Parathyroid adenoma (tissue), 2 donors: ENCODE results near the gene IP6K1.

Experiments used
- H2AFZ ChIP-seq: fragments of 300-600 bp; sonication (generic); one replicate; pipeline ENCODE4 v1.7.0; 2017; ENCODE audit warnings: antibody characterized with exemption, mild to moderate bottlenecking
- H3K27ac ChIP-seq: fragments of 300-600 bp; sonication (generic); one replicate; pipeline ENCODE4 v1.7.0; 2017
- H3K27me3 ChIP-seq: fragments of 300-600 bp; sonication (generic); one replicate; pipeline ENCODE4 v1.7.0; 2017; ENCODE audit warnings: low read length; ENCODE audit not compliant: control insufficient read depth, insufficient read depth
- H3K36me3 ChIP-seq: fragments of 300-600 bp; sonication (generic); one replicate; pipeline ENCODE4 v1.7.0; 2017; ENCODE audit warnings: low read length; ENCODE audit not compliant: control insufficient read depth, insufficient read depth
- H3K4me1 ChIP-seq: fragments of 300-600 bp; sonication (generic); one replicate; pipeline ENCODE4 v1.7.0; 2017; ENCODE audit warnings: control low read depth
- H3K4me2 ChIP-seq: fragments of 300-600 bp; sonication (generic); one replicate; pipeline ENCODE4 v1.7.0; 2017; ENCODE audit warnings: low read length
- H3K4me3 ChIP-seq: fragments of 300-600 bp; sonication (generic); one replicate; pipeline ENCODE4 v1.7.0; 2017; ENCODE audit warnings: low read depth, low read length
- H3K79me2 ChIP-seq: fragments of 300-600 bp; sonication (generic); one replicate; pipeline ENCODE4 v1.7.0; 2017; ENCODE audit warnings: control low read depth
- H3K9ac ChIP-seq: fragments of 300-600 bp; sonication (generic); one replicate; pipeline ENCODE4 v1.7.0; 2017; ENCODE audit warnings: mild to moderate bottlenecking
- H3K9me3 ChIP-seq: fragments of 300-600 bp; sonication (generic); one replicate; pipeline ENCODE4 v1.7.0; 2017; ENCODE audit warnings: low read length; ENCODE audit not compliant: control insufficient read depth
- CTCF ChIP-seq: fragments of 300-600 bp; sonication (generic); IDR thresholded peaks from one replicate; pipeline ENCODE4 v1.7.0; 2017; ENCODE audit warnings: antibody characterized with exemption, mild to moderate bottlenecking
- donor health status: primary hyperparathyroidism.

Gene IP6K1

DNA sequence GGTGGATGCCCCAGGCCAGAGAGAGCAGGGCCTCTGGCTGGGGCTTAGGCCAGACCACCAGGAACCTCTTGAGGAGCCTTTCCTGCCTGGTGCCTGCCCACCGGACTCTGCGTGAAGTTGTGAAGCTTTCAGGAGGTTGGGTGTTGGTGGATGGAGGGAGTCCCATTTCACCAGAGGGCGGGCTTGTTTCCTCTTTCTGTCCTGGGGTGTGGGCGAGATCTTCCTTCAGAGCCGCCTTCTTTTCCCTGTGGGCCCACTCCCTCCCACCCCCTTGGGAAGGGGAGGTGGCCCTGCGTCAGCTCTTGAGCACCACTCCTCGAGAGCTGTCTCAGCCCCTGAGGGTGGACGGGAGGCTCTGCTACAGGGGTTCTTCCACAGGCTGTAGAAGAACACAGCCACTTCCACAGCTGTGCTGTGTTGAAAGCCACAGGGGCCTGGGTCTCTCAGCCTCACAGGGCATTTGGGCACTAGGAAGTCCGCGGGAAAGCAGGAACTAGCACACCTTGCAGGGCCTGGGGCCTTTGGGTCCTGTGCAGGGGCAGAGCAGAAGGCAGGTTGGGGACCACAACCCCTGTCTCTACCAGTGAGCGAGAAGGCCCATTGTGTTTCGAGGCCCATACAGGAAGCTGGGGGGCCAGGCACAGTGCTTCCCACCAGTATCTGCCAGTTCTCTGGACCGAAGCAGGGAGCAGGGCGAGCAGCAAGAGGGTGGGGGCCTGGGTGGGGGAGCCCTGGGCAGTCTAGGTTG is 69.0 kb downstream of the IP6K1 start:
- peaks cover 13% of the 10 kb centered on the region for H3K4me1 ChIP-seq
- H3K4me3 ChIP-seq = no peak overlapping the region
- no peak overlapping the region for H2AFZ ChIP-seq
- no peaks in the 10 kb centered on the region for H3K79me2 ChIP-seq
- no peak overlapping the region for H3K27ac ChIP-seq
- H3K9me3 ChIP-seq = no peaks in the 10 kb centered on the region
- no peak overlapping the region for H3K4me2 ChIP-seq
- no peak overlapping the region for H3K9ac ChIP-seq
- no peak for TF ChIP-seq CTCF
- H3K27me3 ChIP-seq = no peaks in the 10 kb centered on the region
- no peaks in the 10 kb centered on the region for H3K36me3 ChIP-seq

- Histone ChIP-seq H3K27ac (no peak overlapping the region), H3K9me3 (no peaks in the 10 kb centered on the region), H3K27me3 (no peaks in the 10 kb centered on the region), H3K4me3 (no peak overlapping the region), H3K4me2 (no peak overlapping the region), H3K4me1 (peaks cover 13% of the 10 kb centered on the region), H3K9ac (no peak overlapping the region), H3K36me3 (no peaks in the 10 kb centered on the region), H3K79me2 (no peaks in the 10 kb centered on the region), H2AFZ (no peak overlapping the region)
- TF ChIP-seq CTCF = no peak
Measured at GRCh38 chr3:49716691-49717210, 69.6 kb downstream of the IP6K1 start.

DNA sequence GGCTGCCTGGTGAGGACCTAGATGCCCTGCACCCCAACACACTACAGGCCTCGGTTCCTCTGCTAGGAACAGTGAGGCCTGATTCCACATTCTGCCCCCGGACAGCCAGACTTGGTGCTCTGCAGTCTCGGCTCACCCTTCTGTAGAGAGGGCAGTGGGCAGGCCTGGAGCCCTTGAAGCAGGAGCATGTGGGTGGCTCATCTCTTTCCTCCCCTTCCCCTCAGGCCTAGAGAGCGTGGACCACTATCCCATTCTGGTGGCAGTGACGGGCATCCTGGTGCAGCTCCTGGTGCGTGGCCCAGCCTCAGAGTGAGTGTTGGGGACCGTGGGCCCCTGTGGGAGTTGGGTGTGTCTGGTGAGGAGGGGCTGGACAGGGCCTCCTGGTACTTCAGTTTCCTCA is 70.2 kb downstream of the IP6K1 start:
- Histone ChIP-seq H3K36me3 (no peaks in the 10 kb centered on the region), H3K4me3 (no peak overlapping the region)
- no peak for TF ChIP-seq CTCF

GRCh38 chr3:49715611-49716121 is 70.7 kb downstream of the IP6K1 start:
- Histone ChIP-seq H3K4me3 (no peak overlapping the region), H3K9ac (no peak overlapping the region)

More for the DNA sequence above, 70.2 kb downstream of the IP6K1 start:
- H3K27ac ChIP-seq = peak overlapping the region; percentile 82
- H2AFZ ChIP-seq = no peak overlapping the region
- H3K79me2 ChIP-seq = no peaks in the 10 kb centered on the region
- H3K4me2 ChIP-seq = no peak overlapping the region
- H3K4me1 ChIP-seq = peaks cover 13% of the 10 kb centered on the region
- no peaks in the 10 kb centered on the region for H3K9me3 ChIP-seq
- H3K9ac ChIP-seq = no peak overlapping the region
- no peaks in the 10 kb centered on the region for H3K27me3 ChIP-seq

More at GRCh38 chr3:49715611-49716121, 70.7 kb downstream of the IP6K1 start:
- H2AFZ ChIP-seq = no peak overlapping the region
- H3K79me2 ChIP-seq = no peaks in the 10 kb centered on the region
- no peaks in the 10 kb centered on the region for H3K27me3 ChIP-seq
- H3K9me3 ChIP-seq = no peaks in the 10 kb centered on the region
- no peak overlapping the region for H3K4me2 ChIP-seq
- H3K36me3 ChIP-seq = no peaks in the 10 kb centered on the region
- peak overlapping the region; percentile 82 for H3K27ac ChIP-seq
- no peak for TF ChIP-seq CTCF
- H3K4me1 ChIP-seq = peaks cover 13% of the 10 kb centered on the region
